ENCODE results near the gene C4orf51. TPM values are rescaled to one million over a fixed set of nuclear protein-coding genes. Genes with fewer than 3 reads are reported as not detected.
A peak's percentile ranks its signal among the peaks of the same experiment; 100 is the strongest.

The C4orf51 gene
- total and polyA plus RNA-seq, 12 donors = not detected

DNA sequence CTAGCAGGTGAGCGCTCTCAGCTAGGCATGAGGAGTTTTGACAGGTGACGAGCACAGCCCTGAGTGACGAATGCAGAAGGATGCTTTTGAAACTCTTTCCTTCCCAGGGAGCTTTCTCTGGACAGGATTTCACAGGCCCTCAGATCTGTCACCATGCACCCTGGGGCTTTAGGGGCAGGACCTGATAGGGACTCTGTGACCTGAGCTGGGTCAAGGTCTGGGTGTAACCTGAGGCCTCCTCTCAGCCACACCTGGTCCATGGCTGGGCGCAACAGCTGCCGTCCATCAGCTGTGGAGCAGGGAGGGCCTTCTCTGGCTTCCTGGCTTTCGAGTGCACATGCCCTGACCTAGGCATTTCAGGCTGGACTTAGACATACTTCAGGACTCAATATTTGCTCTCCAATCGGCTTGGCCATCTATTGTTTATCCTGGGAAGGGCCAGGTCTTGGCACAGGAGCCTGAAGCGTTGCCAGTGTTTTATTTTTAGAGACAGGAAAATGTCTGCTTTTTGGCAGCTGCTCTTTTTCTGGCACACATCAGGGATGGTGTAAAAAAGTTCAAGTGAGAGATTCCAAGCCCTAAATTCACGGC is 56.4 kb downstream of the C4orf51 start:
- peaks cover 20 to 21% of the 10 kb centered on the region in 2 donors for H3K4me1 ChIP-seq (replicated peaks in 1 of 2)
- no peaks in the 10 kb centered on the region for H3K36me3 ChIP-seq (replicated peaks in 1 of 2)
- H3K9me3 ChIP-seq (replicated peaks in 1 of 3) = no peaks in the 10 kb centered on the region
- peak overlapping the region in 1 of 5 donors; percentile 67 for H3K27ac ChIP-seq
- no peak for TF ChIP-seq POLR2A (IDR thresholded peaks at IDR 0.05)
- TF ChIP-seq CTCF (IDR thresholded peaks at IDR 0.05) = no peak
- H3K27me3 ChIP-seq = no peaks in the 10 kb centered on the region
- intact Hi-C loops (cut with DNase I) = no loop called here
- H3K4me3 ChIP-seq = no peak overlapping the region
- peak in 6 of 7 donors; percentile 62 to 88 (median 71) for DNase-seq
- 50 to 58% (median 54%) methylated on average over 8 to 9 of the region's 9 CpGs for WGBS, 4 donors

DNA sequence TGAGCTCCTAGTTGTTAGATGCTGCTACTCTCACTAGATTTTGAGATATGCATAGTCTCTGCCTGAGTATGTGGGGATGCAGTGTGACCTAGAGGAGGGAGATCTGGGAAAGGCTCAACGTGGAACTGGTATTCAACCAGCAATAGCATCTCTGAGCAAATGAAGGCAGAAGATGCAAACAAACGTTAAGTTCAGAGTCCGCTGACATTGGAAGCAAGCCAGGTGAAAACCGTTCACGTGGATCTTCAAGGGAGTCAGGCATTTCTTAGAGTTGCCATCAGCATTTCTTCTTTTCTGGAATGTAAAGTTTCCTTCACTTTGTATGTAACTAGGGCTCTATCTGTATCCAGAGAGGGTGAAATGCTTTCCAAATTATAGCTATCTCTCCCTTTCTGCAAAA is 59.9 kb downstream of the C4orf51 start:
- no peak overlapping the region for H3K4me3 ChIP-seq
- 43 to 70% (median 57%) methylated on average over 5 of the region's 5 CpGs for WGBS, 4 donors
- intact Hi-C loops (cut with DNase I) = no loop called here
- peaks cover 8 to 9% of the 10 kb centered on the region in 2 donors for H3K4me1 ChIP-seq (replicated peaks in 1 of 2)
- H3K9me3 ChIP-seq (replicated peaks in 1 of 3) = no peaks in the 10 kb centered on the region
- H3K27me3 ChIP-seq = no peaks in the 10 kb centered on the region
- TF ChIP-seq CTCF (IDR thresholded peaks at IDR 0.05) (no peak), POLR2A (IDR thresholded peaks at IDR 0.05) (no peak)
- DNase-seq = no peak
- H3K27ac ChIP-seq = no peak overlapping the region
- no peaks in the 10 kb centered on the region for H3K36me3 ChIP-seq (replicated peaks in 1 of 2)

DNA sequence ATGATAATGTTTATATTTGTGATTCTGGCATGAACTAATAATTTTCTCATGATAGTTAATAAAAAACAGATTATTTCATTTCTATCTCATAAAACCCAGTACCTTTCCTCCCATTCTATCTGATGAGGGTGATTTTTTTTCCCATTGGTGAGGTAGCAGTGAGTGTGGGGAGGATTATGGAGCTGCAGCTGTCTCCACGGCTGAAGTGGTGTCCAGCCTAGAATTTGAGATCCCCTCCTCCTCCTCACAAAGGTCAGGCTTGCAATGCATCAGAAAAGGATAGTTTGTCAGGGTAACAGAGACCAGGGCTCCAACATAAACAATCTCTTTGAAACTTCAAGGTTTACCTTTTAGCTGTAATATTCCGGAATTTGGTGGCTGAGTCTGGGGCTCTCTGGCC is 60.9 kb downstream of the C4orf51 start:
- no peak overlapping the region for H3K4me3 ChIP-seq
- H3K36me3 ChIP-seq (replicated peaks in 1 of 2) = no peaks in the 10 kb centered on the region
- WGBS, 4 donors = 70 to 80% (median 73%) methylated on average over 2 of the region's 2 CpGs
- H3K27me3 ChIP-seq = no peaks in the 10 kb centered on the region
- H3K4me1 ChIP-seq (replicated peaks in 1 of 2) = peaks cover 6 to 9% of the 10 kb centered on the region in 2 donors
- intact Hi-C loops (cut with DNase I) = no loop called here
- no peak for DNase-seq
- no peak overlapping the region for H3K27ac ChIP-seq
- TF ChIP-seq POLR2A (IDR thresholded peaks at IDR 0.05) (no peak), CTCF (IDR thresholded peaks at IDR 0.05) (no peak)
- H3K9me3 ChIP-seq (replicated peaks in 1 of 3) = no peaks in the 10 kb centered on the region

- Histone ChIP-seq H3K27me3 (no peaks in the 10 kb centered on the region), H3K27ac (no peak overlapping the region), H3K4me3 (no peak overlapping the region), H3K4me1 (replicated peaks in 1 of 2) (no peaks in the 10 kb centered on the region), H3K36me3 (replicated peaks in 1 of 2) (no peaks in the 10 kb centered on the region), H3K9me3 (replicated peaks in 1 of 3) (no peaks in the 10 kb centered on the region)
- TF ChIP-seq CTCF (IDR thresholded peaks at IDR 0.05) = no peak
- 78 to 94% (median 85%) methylated on average over 2 of the region's 2 CpGs for WGBS, 4 donors
- intact Hi-C loops (cut with DNase I) = no loop called here
- DNase-seq = no peak
Observed at GRCh38 chr4:145743641-145744040, 63.7 kb downstream of the C4orf51 start.
